Measurements from ENCODE around the gene ERC2.
A peak's percentile ranks its signal among the peaks of the same experiment; 100 is the strongest.

The ERC2 gene

GRCh38 chr3:55567121-55567520, 901.1 kb downstream of the ERC2 start:
- no peak for TF ChIP-seq CTCF (IDR thresholded peaks at IDR 0.05; ENCODE audit: low read depth, low read length)
- DNase-seq, result no peak
- Histone ChIP-seq H3K27ac (no peak overlapping the region), H3K27me3 (ENCODE audit: insufficient read depth, low read depth, severe bottlenecking) (no peaks in the 10 kb centered on the region), H3K9me3 (ENCODE audit: severe bottlenecking) (no peaks in the 10 kb centered on the region), H3K4me3 (ENCODE audit: low read depth, low read length) (no peak overlapping the region), H3K36me3 (no peaks in the 10 kb centered on the region)

- Histone ChIP-seq H3K27ac (no peak overlapping the region), H3K4me3 (ENCODE audit: low read depth, low read length) (no peak overlapping the region), H3K27me3 (ENCODE audit: insufficient read depth, low read depth, severe bottlenecking) (no peaks in the 10 kb centered on the region), H3K9me3 (ENCODE audit: severe bottlenecking) (no peaks in the 10 kb centered on the region), H3K36me3 (no peaks in the 10 kb centered on the region)
- no peak for DNase-seq
- TF ChIP-seq CTCF (IDR thresholded peaks at IDR 0.05; ENCODE audit: low read depth, low read length), result no peak
Observed at GRCh38 chr3:55565521-55565920, 902.7 kb downstream of the ERC2 start.

GRCh38 chr3:55564726-55565125, 903.5 kb downstream of the ERC2 start:
- Histone ChIP-seq H3K4me3 (ENCODE audit: low read depth, low read length) (peak overlapping the region; percentile 9), H3K9me3 (ENCODE audit: severe bottlenecking) (no peaks in the 10 kb centered on the region), H3K36me3 (no peaks in the 10 kb centered on the region), H3K27me3 (ENCODE audit: insufficient read depth, low read depth, severe bottlenecking) (no peaks in the 10 kb centered on the region), H3K27ac (peak overlapping the region; percentile 84)
- no peak for TF ChIP-seq CTCF (IDR thresholded peaks at IDR 0.05; ENCODE audit: low read depth, low read length)
- peak; percentile 42 for DNase-seq

- no peaks in the 10 kb centered on the region for H3K9me3 ChIP-seq (ENCODE audit: severe bottlenecking)
- no peak overlapping the region for H3K4me3 ChIP-seq (ENCODE audit: low read depth, low read length)
- H3K36me3 ChIP-seq, result no peaks in the 10 kb centered on the region
- no peak overlapping the region for H3K27ac ChIP-seq
- TF ChIP-seq CTCF (IDR thresholded peaks at IDR 0.05; ENCODE audit: low read depth, low read length), result no peak
- H3K27me3 ChIP-seq (ENCODE audit: insufficient read depth, low read depth, severe bottlenecking), result no peaks in the 10 kb centered on the region
- DNase-seq, result no peak
Observed at GRCh38 chr3:55562700-55563099, 905.6 kb downstream of the ERC2 start.

DNA sequence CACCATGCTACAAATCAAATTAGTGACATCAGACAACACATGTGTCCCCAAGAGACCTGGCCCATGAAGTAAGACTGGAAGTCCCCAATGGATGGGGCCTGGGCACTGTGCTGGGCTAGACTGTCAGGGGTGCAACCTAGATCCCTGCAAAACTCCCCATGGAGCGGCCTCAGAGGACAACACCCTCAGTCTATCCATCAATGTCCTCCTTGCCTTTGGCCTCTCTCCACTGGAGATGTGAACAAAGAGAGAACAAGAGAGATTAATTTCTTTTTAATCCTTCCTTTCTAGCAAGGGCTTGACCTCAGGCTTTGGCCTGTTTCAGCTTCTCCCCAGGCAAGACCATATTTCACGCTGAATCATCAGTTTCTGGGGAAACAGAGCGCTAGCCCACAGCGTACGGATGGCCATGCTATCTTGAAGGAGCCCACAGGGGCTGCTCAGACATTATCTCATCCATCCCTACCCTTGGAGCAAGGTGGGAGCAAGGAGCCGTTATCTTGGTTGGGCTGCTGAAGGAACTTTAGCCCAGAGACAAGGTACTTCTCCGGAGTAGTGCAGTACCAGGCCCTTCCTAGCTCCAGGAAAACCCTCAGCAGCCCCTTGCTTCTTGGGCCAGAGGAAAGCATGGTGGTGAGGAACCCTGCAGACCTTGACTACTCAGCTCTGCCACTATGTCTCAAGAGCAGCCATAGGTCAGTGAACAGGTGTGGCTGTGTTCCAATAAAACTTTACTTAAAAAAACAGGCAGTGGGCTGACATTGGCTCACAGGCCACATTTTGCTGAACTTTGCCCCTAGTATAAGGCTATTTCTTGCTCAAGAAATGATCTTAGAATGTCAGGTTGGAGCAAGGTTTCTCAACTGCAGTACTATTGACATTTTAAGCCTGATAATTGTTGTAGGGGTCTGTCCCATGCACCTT, 908.5 kb downstream of the ERC2 start:
- Histone ChIP-seq H3K27ac (no peak overlapping the region), H3K36me3 (no peaks in the 10 kb centered on the region), H3K27me3 (ENCODE audit: insufficient read depth, low read depth, severe bottlenecking) (no peaks in the 10 kb centered on the region), H3K4me3 (ENCODE audit: low read depth, low read length) (no peak overlapping the region), H3K9me3 (ENCODE audit: severe bottlenecking) (no peaks in the 10 kb centered on the region)
- TF ChIP-seq CTCF (IDR thresholded peaks at IDR 0.05; ENCODE audit: low read depth, low read length), result no peak
- DNase-seq, result no peak

All from WERI-Rb-1 (cell line).